DND-41 (cell line): ENCODE measurements around the gene NLGN1.

Experiments
- EZH2 ChIP-seq: IDR thresholded peaks from 3 replicates; pipeline ENCODE4 v1.6.1; 2012; ENCODE audit warnings: borderline replicate concordance, low read depth, mild to moderate bottlenecking, moderate library complexity, low read length, inconsistent platforms; ENCODE audit not compliant: severe bottlenecking
- TF ChIP-seq, protein P1 (sequence below): IDR thresholded peaks from 2 replicates; pipeline ENCODE4 v1.5.1; 2012; ENCODE audit warnings: borderline replicate concordance, low read length, moderate library complexity, mild to moderate bottlenecking; ENCODE audit not compliant: poor library complexity, severe bottlenecking; ENCODE audit errors: extremely low read depth

DNA sequence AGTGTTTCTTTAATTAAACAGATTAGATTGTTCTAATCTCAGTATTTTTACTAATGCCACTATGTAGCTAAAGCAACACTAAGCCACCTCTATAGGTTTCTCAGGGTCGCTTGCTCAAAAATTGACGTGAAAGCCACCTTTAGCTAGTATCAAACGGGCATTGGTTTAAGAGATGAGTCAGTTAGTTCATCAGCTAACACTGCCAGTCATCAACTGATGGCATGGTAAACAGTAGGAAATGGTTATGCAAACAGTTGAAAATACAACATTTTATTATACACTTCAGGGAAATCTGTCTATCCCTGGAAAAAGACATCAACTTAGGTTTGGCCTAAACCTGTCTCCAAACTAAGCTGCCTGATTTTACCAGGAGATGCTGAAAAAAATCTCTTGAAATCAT lies 879.3 kb downstream of the NLGN1 start:
- TF ChIP-seq, protein P1, sequence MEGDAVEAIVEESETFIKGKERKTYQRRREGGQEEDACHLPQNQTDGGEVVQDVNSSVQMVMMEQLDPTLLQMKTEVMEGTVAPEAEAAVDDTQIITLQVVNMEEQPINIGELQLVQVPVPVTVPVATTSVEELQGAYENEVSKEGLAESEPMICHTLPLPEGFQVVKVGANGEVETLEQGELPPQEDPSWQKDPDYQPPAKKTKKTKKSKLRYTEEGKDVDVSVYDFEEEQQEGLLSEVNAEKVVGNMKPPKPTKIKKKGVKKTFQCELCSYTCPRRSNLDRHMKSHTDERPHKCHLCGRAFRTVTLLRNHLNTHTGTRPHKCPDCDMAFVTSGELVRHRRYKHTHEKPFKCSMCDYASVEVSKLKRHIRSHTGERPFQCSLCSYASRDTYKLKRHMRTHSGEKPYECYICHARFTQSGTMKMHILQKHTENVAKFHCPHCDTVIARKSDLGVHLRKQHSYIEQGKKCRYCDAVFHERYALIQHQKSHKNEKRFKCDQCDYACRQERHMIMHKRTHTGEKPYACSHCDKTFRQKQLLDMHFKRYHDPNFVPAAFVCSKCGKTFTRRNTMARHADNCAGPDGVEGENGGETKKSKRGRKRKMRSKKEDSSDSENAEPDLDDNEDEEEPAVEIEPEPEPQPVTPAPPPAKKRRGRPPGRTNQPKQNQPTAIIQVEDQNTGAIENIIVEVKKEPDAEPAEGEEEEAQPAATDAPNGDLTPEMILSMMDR = no peak
- no peak for TF ChIP-seq EZH2
